Osteocyte (in vitro differentiated cells): Measurements from ENCODE around the gene VGLL3. TPM values are rescaled to one million over a fixed set of nuclear protein-coding genes. Genes with fewer than 3 reads are reported as not detected.

Source experiments
- DNase-seq: peaks from one replicate; pipeline ENCODE4 v3.0.0; 2021; ENCODE audit warnings: mixed read lengths; ENCODE audit not compliant: unreplicated experiment; ENCODE audit errors: extremely low spot score
- H3K27ac Mint-ChIP-seq: one replicate; pipeline ENCODE4 v1.8.0; 2021; ENCODE audit warnings: mild to moderate bottlenecking, mixed read lengths; ENCODE audit not compliant: unreplicated experiment
- H3K27me3 Mint-ChIP-seq: one replicate; pipeline ENCODE4 v1.8.0; 2021; ENCODE audit warnings: mixed read lengths; ENCODE audit not compliant: unreplicated experiment
- H3K36me3 Mint-ChIP-seq: one replicate; pipeline ENCODE4 v1.8.0; 2021; ENCODE audit warnings: mixed read lengths; ENCODE audit not compliant: unreplicated experiment
- H3K4me1 Mint-ChIP-seq: one replicate; pipeline ENCODE4 v1.8.0; 2021; ENCODE audit warnings: mixed read lengths; ENCODE audit not compliant: unreplicated experiment
- H3K4me3 Mint-ChIP-seq: one replicate; pipeline ENCODE4 v1.8.0; 2021; ENCODE audit warnings: mild to moderate bottlenecking, moderate library complexity, mixed read lengths; ENCODE audit not compliant: unreplicated experiment
- H3K9me3 Mint-ChIP-seq: one replicate; pipeline ENCODE4 v1.8.0; 2021; ENCODE audit warnings: mixed read lengths; ENCODE audit not compliant: unreplicated experiment
- CTCF ChIP-seq: fragments of 200-600 bp; sonication (generic); IDR thresholded peaks from 2 replicates; pipeline ENCODE4 v1.5.0; 2021; ENCODE audit warnings: antibody characterized with exemption, mild to moderate bottlenecking, moderate library complexity
- total RNA-seq: library from RNA; stranded (reverse); gene quantifications from 2 replicates; pipeline ENCODE4 v1.2.1, GENCODE V29; 2021

Gene VGLL3
- total RNA-seq, 1 donor from 2014 or later, result 587 TPM

DNA sequence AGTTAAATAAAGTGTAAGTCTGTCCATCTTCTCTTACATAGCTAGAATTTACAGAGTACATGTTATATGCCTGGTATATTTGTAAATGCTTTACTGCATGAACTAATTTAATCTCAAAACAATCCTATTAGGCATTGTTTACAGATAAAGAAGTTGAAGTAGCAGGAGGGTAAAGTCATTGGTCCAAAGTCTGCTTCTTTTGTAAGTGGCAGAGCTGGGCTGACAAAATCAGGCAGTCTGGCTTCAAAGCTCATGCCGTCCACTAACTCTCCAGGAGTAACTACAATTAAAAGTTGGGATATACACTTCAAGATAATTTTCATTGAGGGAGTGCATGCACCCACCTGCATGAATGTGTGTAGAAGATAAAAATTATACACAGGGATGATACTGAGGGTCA lies 27.3 kb downstream of the VGLL3 start:
- H3K4me1 Mint-ChIP-seq, result peaks cover 84% of the 10 kb centered on the region

DNA sequence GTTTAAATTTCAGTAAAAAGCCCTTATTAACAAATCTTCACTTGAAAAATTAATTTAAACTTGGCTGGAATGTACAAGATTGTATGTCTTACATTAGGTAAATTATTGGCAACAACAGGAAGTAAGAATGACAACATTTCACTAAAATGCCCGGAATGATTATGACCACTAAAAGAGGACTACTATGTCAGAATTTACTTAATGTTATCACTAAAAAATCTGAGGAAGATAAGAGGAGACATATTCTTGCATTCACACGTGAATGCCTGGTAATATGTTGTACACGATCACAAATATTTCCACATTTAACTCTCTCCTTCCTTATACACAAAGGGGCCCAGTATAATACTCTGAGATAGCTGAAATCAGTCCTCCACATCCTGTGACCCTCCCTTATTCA lies 29.7 kb downstream of the VGLL3 start:
- H3K27me3 Mint-ChIP-seq, result no peaks in the 10 kb centered on the region
- H3K36me3 Mint-ChIP-seq, result peaks cover 66% of the 10 kb centered on the region
- H3K4me1 Mint-ChIP-seq, result peaks cover 83% of the 10 kb centered on the region
- TF ChIP-seq CTCF, result no peak
- peak overlapping the region; percentile 18 for H3K4me3 Mint-ChIP-seq
- no peak for DNase-seq
- H3K9me3 Mint-ChIP-seq, result no peaks in the 10 kb centered on the region
- H3K27ac Mint-ChIP-seq, result peak overlapping the region; percentile 75

More for the DNA sequence above, 27.3 kb downstream of the VGLL3 start:
- no peak for DNase-seq
- no peaks in the 10 kb centered on the region for H3K9me3 Mint-ChIP-seq
- TF ChIP-seq CTCF, result no peak
- peak overlapping the region; percentile 8 for H3K27ac Mint-ChIP-seq
- no peak overlapping the region for H3K4me3 Mint-ChIP-seq
- peaks cover 68% of the 10 kb centered on the region for H3K36me3 Mint-ChIP-seq
- H3K27me3 Mint-ChIP-seq, result no peaks in the 10 kb centered on the region

GRCh38 chr3:86960550-86960949 lies 30.4 kb downstream of the VGLL3 start:
- Mint-ChIP-seq H3K36me3 (peaks cover 62% of the 10 kb centered on the region), H3K4me3 (no peak overlapping the region), H3K27me3 (no peaks in the 10 kb centered on the region), H3K4me1 (peaks cover 83% of the 10 kb centered on the region), H3K9me3 (no peaks in the 10 kb centered on the region), H3K27ac (peak overlapping the region; percentile 72)
- DNase-seq, result no peak
- TF ChIP-seq CTCF, result no peak

- Mint-ChIP-seq H3K4me1 (peaks cover 89% of the 10 kb centered on the region), H3K27me3 (no peaks in the 10 kb centered on the region), H3K4me3 (no peak overlapping the region), H3K9me3 (no peaks in the 10 kb centered on the region), H3K36me3 (peaks cover 55% of the 10 kb centered on the region), H3K27ac (peak overlapping the region; percentile 61)
- no peak for TF ChIP-seq CTCF
- no peak for DNase-seq
Measured at GRCh38 chr3:86958534-86958933, 32.4 kb downstream of the VGLL3 start.

DNA sequence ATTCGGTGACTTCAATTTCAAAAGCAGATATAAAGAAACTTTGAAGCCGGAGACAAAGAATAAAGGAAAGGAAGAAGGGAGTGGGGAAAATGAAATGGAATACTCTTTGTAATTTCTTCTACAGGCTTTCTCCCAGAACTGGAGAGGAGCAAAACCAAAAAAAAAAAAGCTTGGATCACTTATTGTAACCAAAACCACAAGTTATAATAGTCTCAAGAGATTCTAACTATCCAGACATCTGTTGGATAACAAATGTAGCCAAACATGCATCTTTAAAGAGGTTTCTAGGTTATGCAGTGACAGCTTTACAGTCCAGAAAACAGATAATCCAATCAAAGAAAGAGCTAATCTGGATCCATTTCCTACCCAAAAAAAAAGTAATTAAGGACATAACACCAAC lies 36.2 kb downstream of the VGLL3 start:
- Mint-ChIP-seq H3K36me3 (peaks cover 65% of the 10 kb centered on the region), H3K9me3 (no peaks in the 10 kb centered on the region), H3K4me1 (peaks cover 97% of the 10 kb centered on the region), H3K27me3 (no peaks in the 10 kb centered on the region), H3K4me3 (peak overlapping the region; percentile 56), H3K27ac (peak overlapping the region; percentile 91)
- TF ChIP-seq CTCF, result no peak
- no peak for DNase-seq
